SU-DHL-6 (cell line): ENCODE data around the gene CYLD.

Experiments used
- H2AFZ ChIP-seq: fragments of 200-600 bp; sonication (generic); 2 replicates; pipeline ENCODE4 v1.6.1; 2014; ENCODE audit warnings: low read depth, mild to moderate bottlenecking, moderate library complexity, mixed read lengths, antibody characterized with exemption, low read length; ENCODE audit not compliant: severe bottlenecking
- H3F3A ChIP-seq: fragments of 200-600 bp; shearing (Covaris generic); 2 replicates; pipeline ENCODE4 v1.6.0; 2016; ENCODE audit warnings: antibody characterized with exemption, mild to moderate bottlenecking; ENCODE audit not compliant: insufficient read depth
- H3K27ac ChIP-seq: fragments of 200-600 bp; sonication (generic); 2 replicates; pipeline ENCODE4 v1.5.1; 2016; ENCODE audit warnings: low read depth, mild to moderate bottlenecking, low read length, moderate library complexity, mixed read lengths
- H3K27me3 ChIP-seq: fragments of 200-600 bp; sonication (generic), shearing (Covaris generic); 2 replicates; pipeline ENCODE4 v1.6.0; 2014; ENCODE audit warnings: mild to moderate bottlenecking, low read length
- H3K36me3 ChIP-seq: fragments of 200-600 bp; sonication (generic); 2 replicates; pipeline ENCODE4 v1.6.1; 2014; ENCODE audit warnings: mild to moderate bottlenecking, low read length, mixed read lengths
- H3K4me2 ChIP-seq: fragments of 300-600, 200-600 bp; shearing (Covaris generic), sonication (generic); 2 replicates; pipeline ENCODE4 v1.6.0; 2014; ENCODE audit warnings: low read length, low read depth, mild to moderate bottlenecking; ENCODE audit not compliant: poor library complexity, severe bottlenecking
- H3K4me3 ChIP-seq: fragments of 200-600 bp; sonication (generic); 2 replicates; pipeline ENCODE4 v1.5.1; 2014; ENCODE audit warnings: antibody characterized with exemption, low read length, mild to moderate bottlenecking, mixed read lengths; ENCODE audit not compliant: insufficient read depth, poor library complexity, severe bottlenecking
- H3K79me2 ChIP-seq: fragments of 200-600 bp; sonication (generic); 2 replicates; pipeline ENCODE4 v1.6.1; 2014; ENCODE audit warnings: mild to moderate bottlenecking, low read length, moderate library complexity; ENCODE audit not compliant: insufficient read depth
- H3K9ac ChIP-seq: fragments of 200-600 bp; sonication (generic); 2 replicates; pipeline ENCODE4 v1.7.0; 2014; ENCODE audit warnings: mild to moderate bottlenecking, low read length
- H3K9me2 ChIP-seq: fragments of 200-600 bp; sonication (generic); replicated peaks from 2 replicates; pipeline ENCODE4 v1.6.1; 2014; ENCODE audit warnings: low read length; ENCODE audit not compliant: insufficient read depth
- H3K9me3 ChIP-seq: fragments of 200-600 bp; sonication (generic); 2 replicates; pipeline ENCODE4 v1.6.1; 2014; ENCODE audit warnings: low read length, mixed read lengths; ENCODE audit not compliant: insufficient read depth
- H4K20me1 ChIP-seq: fragments of 200-600 bp; sonication (generic); 2 replicates; pipeline ENCODE4 v1.6.1; 2014; ENCODE audit warnings: low read depth, mild to moderate bottlenecking, antibody characterized with exemption, low read length, moderate library complexity, mixed read lengths
- EZH2phosphoT487 ChIP-seq: fragments of 200-600 bp; sonication (generic), shearing (Covaris generic); conservative IDR thresholded peaks from 2 replicates; pipeline ENCODE4 v1.6.1; 2018; ENCODE audit warnings: mild to moderate bottlenecking, antibody characterized with exemption, low read length, moderate library complexity, mixed read lengths
- TF ChIP-seq, protein P1 (sequence below): fragments of 200-600 bp; sonication (generic); IDR thresholded peaks from one replicate; pipeline ENCODE4 v1.5.1; 2017; ENCODE audit warnings: antibody characterized with exemption, mild to moderate bottlenecking, low read length, moderate library complexity; ENCODE audit not compliant: insufficient read depth, poor library complexity, severe bottlenecking

CYLD gene

GRCh38 chr16:50845296-50845695, 103.4 kb downstream of the CYLD start:
- Histone ChIP-seq H3K79me2 (no peaks in the 10 kb centered on the region), H3K36me3 (no peaks in the 10 kb centered on the region), H2AFZ (no peak overlapping the region), H3K4me2 (no peak overlapping the region), H3K9ac (no peak overlapping the region), H4K20me1 (no peaks in the 10 kb centered on the region), H3K27me3 (no peaks in the 10 kb centered on the region), H3F3A (no peaks in the 10 kb centered on the region), H3K4me3 (no peak overlapping the region), H3K9me3 (no peaks in the 10 kb centered on the region), H3K9me2 (no peaks in the 10 kb centered on the region), H3K27ac (no peak overlapping the region)
- TF ChIP-seq, protein P1, sequence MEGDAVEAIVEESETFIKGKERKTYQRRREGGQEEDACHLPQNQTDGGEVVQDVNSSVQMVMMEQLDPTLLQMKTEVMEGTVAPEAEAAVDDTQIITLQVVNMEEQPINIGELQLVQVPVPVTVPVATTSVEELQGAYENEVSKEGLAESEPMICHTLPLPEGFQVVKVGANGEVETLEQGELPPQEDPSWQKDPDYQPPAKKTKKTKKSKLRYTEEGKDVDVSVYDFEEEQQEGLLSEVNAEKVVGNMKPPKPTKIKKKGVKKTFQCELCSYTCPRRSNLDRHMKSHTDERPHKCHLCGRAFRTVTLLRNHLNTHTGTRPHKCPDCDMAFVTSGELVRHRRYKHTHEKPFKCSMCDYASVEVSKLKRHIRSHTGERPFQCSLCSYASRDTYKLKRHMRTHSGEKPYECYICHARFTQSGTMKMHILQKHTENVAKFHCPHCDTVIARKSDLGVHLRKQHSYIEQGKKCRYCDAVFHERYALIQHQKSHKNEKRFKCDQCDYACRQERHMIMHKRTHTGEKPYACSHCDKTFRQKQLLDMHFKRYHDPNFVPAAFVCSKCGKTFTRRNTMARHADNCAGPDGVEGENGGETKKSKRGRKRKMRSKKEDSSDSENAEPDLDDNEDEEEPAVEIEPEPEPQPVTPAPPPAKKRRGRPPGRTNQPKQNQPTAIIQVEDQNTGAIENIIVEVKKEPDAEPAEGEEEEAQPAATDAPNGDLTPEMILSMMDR = no peak

- Histone ChIP-seq H4K20me1 (no peaks in the 10 kb centered on the region), H2AFZ (no peak overlapping the region), H3F3A (no peaks in the 10 kb centered on the region), H3K36me3 (no peaks in the 10 kb centered on the region), H3K9ac (no peak overlapping the region), H3K9me2 (no peaks in the 10 kb centered on the region), H3K4me2 (no peak overlapping the region), H3K9me3 (no peaks in the 10 kb centered on the region), H3K4me3 (no peak overlapping the region), H3K27me3 (no peaks in the 10 kb centered on the region), H3K79me2 (no peaks in the 10 kb centered on the region), H3K27ac (no peak overlapping the region)
- TF ChIP-seq EZH2phosphoT487 = no peak
- TF ChIP-seq, protein P1 = no peak
Observed at GRCh38 chr16:50846511-50846910, 104.6 kb downstream of the CYLD start.

DNA sequence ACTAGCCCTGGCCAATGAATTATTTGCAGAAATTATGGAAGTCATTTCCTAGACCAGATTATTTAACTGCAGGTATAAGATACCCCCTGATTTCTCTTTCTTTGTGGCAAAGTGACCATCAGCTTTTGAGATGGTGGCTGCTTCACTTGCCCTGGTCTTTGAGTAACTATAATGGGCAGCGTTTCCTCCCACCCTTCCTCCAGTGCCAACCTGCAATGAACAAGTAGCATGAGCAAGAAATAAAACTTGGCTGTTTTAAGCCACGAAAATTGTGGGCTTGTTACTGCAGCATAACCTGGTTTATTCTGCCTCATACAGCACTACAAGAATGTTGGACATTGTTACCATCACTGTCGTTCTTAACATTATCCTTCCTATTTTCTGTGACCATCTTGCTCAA, 105.3 kb downstream of the CYLD start:
- no peaks in the 10 kb centered on the region for H3K79me2 ChIP-seq
- H2AFZ ChIP-seq = no peak overlapping the region
- H3F3A ChIP-seq = no peaks in the 10 kb centered on the region
- no peaks in the 10 kb centered on the region for H3K9me3 ChIP-seq
- no peaks in the 10 kb centered on the region for H3K36me3 ChIP-seq
- no peaks in the 10 kb centered on the region for H3K9me2 ChIP-seq
- no peak overlapping the region for H3K9ac ChIP-seq
- no peaks in the 10 kb centered on the region for H4K20me1 ChIP-seq
- no peaks in the 10 kb centered on the region for H3K27me3 ChIP-seq
- H3K27ac ChIP-seq = no peak overlapping the region
- no peak overlapping the region for H3K4me3 ChIP-seq
- no peak for TF ChIP-seq EZH2phosphoT487
- TF ChIP-seq, protein P1 = no peak
- H3K4me2 ChIP-seq = no peak overlapping the region
